Cardiac fibroblast (primary cell): ENCODE measurements around the gene DENND2A.
A peak's percentile ranks its signal among the peaks of the same experiment; 100 is the strongest.
"Not testable (repeated sequence)": the region's sequence is repeated elsewhere in the genome, so short reads cannot be mapped to it uniquely, and the experiment has no call there.

ENCODE experiments used
- DNase-seq, 2 donors: peaks; one replicate each; pipeline versions ENCODE4 v3.0.0 to v3.0.0-alpha.2; 2010; ENCODE audit warnings: low read depth in 2 of 2
- H3K4me3 ChIP-seq, 2 donors: replicated peaks in 1 of 2; 1 replicate in 1 of 2; 2 replicates in 1 of 2; pipeline ENCODE4 v1.5.1; 2011; ENCODE audit warnings: low read depth in 2 of 2, low read length in 2 of 2, mild to moderate bottlenecking in 2 of 2, moderate library complexity in 1 of 2
- TF ChIP-seq, protein P1 (sequence below): IDR thresholded peaks from one replicate; pipeline ENCODE4 v1.5.1; 2011; ENCODE audit warnings: low read depth, mild to moderate bottlenecking, low read length, inconsistent platforms

Gene DENND2A

DNA sequence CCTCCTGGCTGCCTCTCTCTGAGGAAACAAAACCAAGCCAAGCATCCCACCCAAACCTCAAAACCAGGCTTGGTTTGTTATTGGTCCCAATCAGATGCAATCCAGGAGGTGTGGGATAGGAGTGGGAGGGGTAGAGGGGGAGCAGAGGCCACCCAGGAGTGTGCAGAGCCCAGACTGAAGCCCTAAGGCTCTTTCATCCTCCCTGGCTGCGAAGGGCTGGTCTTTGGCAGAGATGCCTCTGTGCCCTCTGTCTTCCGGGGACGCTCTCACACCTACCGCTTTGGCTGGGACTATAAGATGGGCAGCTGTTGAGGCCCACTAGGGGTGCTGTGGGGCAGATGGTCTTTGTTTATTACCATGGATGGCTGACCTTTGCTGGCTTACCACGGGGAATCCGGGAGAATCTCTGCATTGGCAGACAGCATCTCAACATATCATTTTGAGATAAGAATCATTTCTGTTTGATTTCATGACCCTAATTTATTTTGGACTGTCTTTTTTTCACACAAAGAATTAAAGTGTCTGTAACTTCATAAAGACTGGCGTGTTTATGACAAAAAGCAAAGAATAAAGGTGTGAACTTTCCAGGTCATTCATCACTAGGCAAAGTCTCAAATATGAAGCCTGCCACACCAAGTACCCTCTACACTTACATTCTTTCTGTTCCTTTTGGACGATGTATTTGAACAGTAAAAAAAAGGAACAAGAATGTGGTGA lies 6.5 kb upstream of the DENND2A start:
- no peak overlapping the region for H3K4me3 ChIP-seq
- TF ChIP-seq, protein P1, sequence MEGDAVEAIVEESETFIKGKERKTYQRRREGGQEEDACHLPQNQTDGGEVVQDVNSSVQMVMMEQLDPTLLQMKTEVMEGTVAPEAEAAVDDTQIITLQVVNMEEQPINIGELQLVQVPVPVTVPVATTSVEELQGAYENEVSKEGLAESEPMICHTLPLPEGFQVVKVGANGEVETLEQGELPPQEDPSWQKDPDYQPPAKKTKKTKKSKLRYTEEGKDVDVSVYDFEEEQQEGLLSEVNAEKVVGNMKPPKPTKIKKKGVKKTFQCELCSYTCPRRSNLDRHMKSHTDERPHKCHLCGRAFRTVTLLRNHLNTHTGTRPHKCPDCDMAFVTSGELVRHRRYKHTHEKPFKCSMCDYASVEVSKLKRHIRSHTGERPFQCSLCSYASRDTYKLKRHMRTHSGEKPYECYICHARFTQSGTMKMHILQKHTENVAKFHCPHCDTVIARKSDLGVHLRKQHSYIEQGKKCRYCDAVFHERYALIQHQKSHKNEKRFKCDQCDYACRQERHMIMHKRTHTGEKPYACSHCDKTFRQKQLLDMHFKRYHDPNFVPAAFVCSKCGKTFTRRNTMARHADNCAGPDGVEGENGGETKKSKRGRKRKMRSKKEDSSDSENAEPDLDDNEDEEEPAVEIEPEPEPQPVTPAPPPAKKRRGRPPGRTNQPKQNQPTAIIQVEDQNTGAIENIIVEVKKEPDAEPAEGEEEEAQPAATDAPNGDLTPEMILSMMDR = peak; percentile 58
- peak in 1 of 2 donors; percentile 32 for DNase-seq

- TF ChIP-seq, protein P1 = peak; percentile 52
- H3K4me3 ChIP-seq = no peak overlapping the region
- no peak for DNase-seq
Measured at GRCh38 chr7:140645166-140645900, 4.7 kb upstream of the DENND2A start.

- not testable (repeated sequence) for DNase-seq, H3K4me3 ChIP-seq
Measured at GRCh38 chr7:140644761-140645160, 4.1 kb upstream of the DENND2A start.

DNA sequence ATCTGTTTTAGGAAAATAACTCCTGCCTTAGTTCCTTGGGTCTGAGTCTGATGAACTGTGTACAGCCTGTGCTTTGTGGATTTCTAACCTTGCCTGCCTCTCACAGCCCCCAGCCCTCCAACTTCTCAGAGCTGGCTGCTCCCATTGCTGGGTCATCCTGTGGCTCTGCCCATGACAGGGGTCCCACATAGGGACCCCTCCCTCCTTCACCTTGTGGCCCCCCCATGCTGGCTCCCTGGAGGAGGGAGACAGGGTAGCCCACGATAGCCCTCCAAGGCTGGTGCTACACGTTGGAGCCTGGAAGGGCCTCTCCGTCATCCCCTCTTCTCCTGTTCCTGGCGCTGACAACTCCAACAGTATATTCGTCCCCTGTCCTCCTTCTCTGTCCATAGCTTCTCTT lies 2.8 kb upstream of the DENND2A start:
- TF ChIP-seq, protein P1 = no peak
- no peak overlapping the region for H3K4me3 ChIP-seq
- no peak for DNase-seq

GRCh38 chr7:140641524-140642195 lies 1.0 kb upstream of the DENND2A start:
- H3K4me3 ChIP-seq = no peak overlapping the region
- DNase-seq = no peak
- TF ChIP-seq, protein P1 = no peak

GRCh38 chr7:140640060-140640637 lies 464 bp downstream of the DENND2A start:
- TF ChIP-seq, protein P1 = no peak
- DNase-seq = peak in 1 of 2 donors; percentile 52
- H3K4me3 ChIP-seq = peak overlapping the region; percentile 46 to 60
